Endothelial cell of umbilical vein (primary cell): ENCODE measurements around the gene JMJD6. TPM values are rescaled to one million over a fixed set of nuclear protein-coding genes. Genes with fewer than 3 reads are reported as not detected.

Experiments
- BruUV-seq: library from RNA; stranded (reverse); fragments of 400-500 nt; replicated peaks from 2 replicates; lab custom pipeline; 2021; lab: Mats Ljungman, UMichigan
- CTCF ChIA-PET: fragments of 300-600, 350-600 bp; sonication (Branson Sonifier 250); formaldehyde crosslinking; loops from one replicate; lab custom pipeline; 2021; ENCODE audit warnings: antibody characterized with exemption, inconsistent platforms; lab: Charles Lee
- POLR2A ChIA-PET: fragments of 300-600, 350-600 bp; sonication (Branson Sonifier 250); formaldehyde crosslinking; loops from one replicate; lab custom pipeline; 2021; ENCODE audit warnings: antibody characterized with exemption, inconsistent platforms; lab: Charles Lee
- DNase-seq: peaks from one replicate; pipeline ENCODE4 v3.0.0-alpha.2; 2011; ENCODE audit warnings: low read depth, low spot score
- FAIRE-seq: peaks from 2 replicates; lab custom pipeline; 2011; peaks lifted over from hg19 to GRCh38; lab: Jason Lieb, UNC
- H2AFZ ChIP-seq: 2 replicates; pipeline ENCODE4 v1.6.0; 2012; ENCODE audit warnings: low read depth, low read length, control low read depth, inconsistent platforms
- H3K27ac ChIP-seq: 2 replicates; pipeline ENCODE4 v1.5.1; 2011; ENCODE audit warnings: low read depth, mild to moderate bottlenecking, control low read depth, low read length, moderate library complexity; ENCODE audit not compliant: insufficient read depth
- H3K27me3 ChIP-seq, 2 experiments: 2 replicates each; pipeline versions ENCODE4 v1.6.0 to v1.6.1; 2011; ENCODE audit warnings: low read length in 2 of 2, mixed read lengths in 1 of 2; ENCODE audit not compliant: control insufficient read depth in 2 of 2, insufficient read depth in 2 of 2
- H3K36me3 ChIP-seq, 2 experiments: 2 replicates in 1 of 2; 3 replicates in 1 of 2; pipeline ENCODE4 v1.5.1; 2011; ENCODE audit warnings: low read length in 2 of 2, mild to moderate bottlenecking in 1 of 2, moderate library complexity in 1 of 2; ENCODE audit not compliant: control insufficient read depth in 2 of 2, insufficient read depth in 2 of 2; ENCODE audit errors: extremely low read depth in 1 of 2
- H3K4me1 ChIP-seq: 3 replicates; pipeline ENCODE4 v1.5.1; 2011; ENCODE audit warnings: mild to moderate bottlenecking, low read length; ENCODE audit not compliant: control insufficient read depth, insufficient read depth; ENCODE audit errors: extremely low read depth
- H3K4me2 ChIP-seq: 2 replicates; pipeline ENCODE4 v1.6.1; 2011; ENCODE audit warnings: low read length, control low read depth, mixed read lengths; ENCODE audit not compliant: insufficient read depth
- H3K4me3 ChIP-seq, 3 experiments: fragments of 200-600 bp in 1 of 3; sonication (generic), shearing (Covaris generic) in 1 of 3; replicated peaks in 1 of 3; 2 replicates each; pipeline ENCODE4 v1.5.1; 2011 to 2016; ENCODE audit warnings: control low read depth in 3 of 3, low read length in 3 of 3, mild to moderate bottlenecking in 2 of 3, inconsistent platforms in 1 of 3, low read depth in 1 of 3, moderate library complexity in 1 of 3; ENCODE audit not compliant: insufficient read depth in 1 of 3
- H3K79me2 ChIP-seq: 2 replicates; pipeline ENCODE4 v1.6.0; 2012; ENCODE audit warnings: low read length, inconsistent platforms; ENCODE audit not compliant: control insufficient read depth, insufficient read depth
- H3K9ac ChIP-seq: replicated peaks from 2 replicates; pipeline ENCODE3; 2011; ENCODE audit warnings: low read length, control low read depth; ENCODE audit not compliant: insufficient read depth; ENCODE audit errors: extremely low read depth
- H3K9me1 ChIP-seq: replicated peaks from 3 replicates; pipeline ENCODE4 v1.6.0; 2011; ENCODE audit warnings: mild to moderate bottlenecking, low read length; ENCODE audit not compliant: control insufficient read depth, insufficient read depth; ENCODE audit errors: extremely low read depth
- H3K9me3 ChIP-seq: replicated peaks from 2 replicates; pipeline ENCODE4 v1.5.1; 2012; ENCODE audit warnings: low read length, inconsistent platforms; ENCODE audit not compliant: control insufficient read depth, insufficient read depth
- H4K20me1 ChIP-seq: replicated peaks from 2 replicates; pipeline ENCODE3; 2011; ENCODE audit warnings: mild to moderate bottlenecking, low read length; ENCODE audit not compliant: control insufficient read depth, insufficient read depth; ENCODE audit errors: extremely low read depth
- CTCF ChIP-seq, 2 donors: IDR thresholded peaks; 1 replicate in 1 of 2; 2 replicates in 1 of 2; pipeline ENCODE4 v1.5.1; 2011; ENCODE audit warnings: low read length in 2 of 2, mild to moderate bottlenecking in 2 of 2, moderate library complexity in 2 of 2, control low read depth in 1 of 2, inconsistent platforms in 1 of 2, low read depth in 1 of 2; ENCODE audit not compliant: insufficient read depth in 1 of 2; ENCODE audit errors: extremely low read depth in 1 of 2
- EZH2 ChIP-seq: IDR thresholded peaks from 2 replicates; pipeline ENCODE4 v1.6.1; 2012; ENCODE audit warnings: borderline replicate concordance, low read depth, mild to moderate bottlenecking, moderate library complexity, low read length, inconsistent platforms; ENCODE audit not compliant: severe bottlenecking
- FOS ChIP-seq: IDR thresholded peaks from 2 replicates; pipeline ENCODE4 v1.6.1; 2011; ENCODE audit warnings: mild to moderate bottlenecking, low read length, moderate library complexity, borderline replicate concordance; ENCODE audit not compliant: insufficient read depth
- GATA2 ChIP-seq: IDR thresholded peaks from 2 replicates; pipeline ENCODE4 v1.7.0; 2011; ENCODE audit warnings: low read depth, mild to moderate bottlenecking, moderate library complexity, mixed read lengths, low read length; ENCODE audit not compliant: insufficient read length, insufficient read depth
- JUN ChIP-seq: IDR thresholded peaks from 2 replicates; pipeline ENCODE4 v1.6.1; 2011; ENCODE audit warnings: borderline replicate concordance, low read depth; ENCODE audit not compliant: insufficient read length, insufficient read depth
- MYC ChIP-seq: IDR thresholded peaks from one replicate; pipeline ENCODE4 v1.6.1; 2011; ENCODE audit warnings: mild to moderate bottlenecking, low read depth, low read length
- POLR2A ChIP-seq: IDR thresholded peaks from 2 replicates; pipeline ENCODE4 v1.6.1; 2012; ENCODE audit warnings: low read depth, mild to moderate bottlenecking, control low read depth, low read length
- POLR2AphosphoS5 ChIP-seq: IDR thresholded peaks from 2 replicates; pipeline ENCODE4 v1.6.1; 2012; ENCODE audit warnings: low read depth, mild to moderate bottlenecking, control low read depth, low read length, moderate library complexity; ENCODE audit not compliant: insufficient read depth
- dilution Hi-C: fragments of 300-500 bp; cut with MboI; formaldehyde crosslinking; loops from one replicate; pipeline ENCODE4 v1.15.0; 2019; ENCODE audit warnings: low sequenced_read_pairs; ENCODE audit not compliant: extremely low pct_ligation_motif_present
- intact Hi-C: fragments of 100-400 bp; cut with micrococcal nuclease; formaldehyde crosslinking; loops from one replicate; pipeline ENCODE4 v1.10.0; 2022
- polyA plus RNA-seq, 4 experiments: library from polyadenylated mRNA; depleted of rRNA in 3 of 4; stranded (reverse) in 3 of 4; unstranded in 1 of 4; fragments of >200 nt; gene quantifications; 2 replicates each; pipeline versions ENCODE4 v1.2.1 to v1.2.3, GENCODE V29; 2011 to 2012; ENCODE audit warnings: missing spikeins in 1 of 4
- total RNA-seq: library from RNA; stranded (reverse); gene quantifications from 2 replicates; pipeline ENCODE4 v1.2.3, GENCODE V29; 2021
- TF ChIP-seq, protein P1 (sequence below): IDR thresholded peaks from 2 replicates; pipeline ENCODE4 v1.6.1; 2011; ENCODE audit not compliant: insufficient read depth, insufficient read length

The JMJD6 gene
- total and polyA plus RNA-seq, 2 donors (not counting 3 experiments of a cell fraction or from before 2014, with no cell fraction given), result 19.8 to 36.6 TPM

- TF ChIP-seq, protein P1, sequence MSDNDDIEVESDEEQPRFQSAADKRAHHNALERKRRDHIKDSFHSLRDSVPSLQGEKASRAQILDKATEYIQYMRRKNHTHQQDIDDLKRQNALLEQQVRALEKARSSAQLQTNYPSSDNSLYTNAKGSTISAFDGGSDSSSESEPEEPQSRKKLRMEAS, result no peak
- TF ChIP-seq FOS (no peak), EZH2 (no peak), GATA2 (no peak), MYC (no peak), JUN (no peak), CTCF (IDR thresholded peaks at IDR 0.05; ENCODE audit: extremely low read depth in 1 of 2, insufficient read depth in 1 of 2, low read depth in 1 of 2, low read length in 2 of 2) (no peak), POLR2AphosphoS5 (no peak), POLR2A (no peak)
Measured at GRCh38 chr17:76738468-76738850, 12.1 kb upstream of the JMJD6 start.

More at GRCh38 chr17:76738468-76738850, 12.1 kb upstream of the JMJD6 start:
- peak overlapping the region; percentile 68 to 96 (median 82) for H3K4me3 ChIP-seq
- FAIRE-seq (no peak), DNase-seq (peak; percentile 53)
- peak overlapping the region; percentile 92 for H3K27ac ChIP-seq
- POLR2A ChIA-PET, result interaction anchor here (1.2 to 2.7 kb wide), 3 partner anchors 10 to 34 kb away, joined by 5 to 21 read pairs (median 6); no protein-coding TSS in a partner anchor
- H3K79me2 ChIP-seq, result peaks cover 49% of the 10 kb centered on the region
- CTCF ChIA-PET, result interaction anchor here (1.4 to 3.8 kb wide), 6 partner anchors 12 to 318 kb away, joined by 3 to 22 read pairs (median 8); partner anchors contain the start of genes JMJD6 and METTL23
- peaks cover 3% of the 10 kb centered on the region for H4K20me1 ChIP-seq
- peak overlapping the region; percentile 87 for H3K9ac ChIP-seq
- no peaks in the 10 kb centered on the region for H3K27me3 ChIP-seq
- H3K9me3 ChIP-seq, result no peaks in the 10 kb centered on the region
- intact Hi-C loops, result loop anchor here (2.0 to 5.0 kb wide), 3 partner anchors 34 to 319 kb away; no protein-coding TSS in a partner anchor
- H3K36me3 ChIP-seq, result peaks cover 5 to 19% of the 10 kb centered on the region in 2 experiments
- H3K4me1 ChIP-seq, result peaks cover 31% of the 10 kb centered on the region
- H2AFZ ChIP-seq, result peak overlapping the region; percentile 87
- peak overlapping the region; percentile 96 for H3K4me2 ChIP-seq
- dilution Hi-C loops, result no loop called here
- BruUV-seq, result no TSS peak
- no peaks in the 10 kb centered on the region for H3K9me1 ChIP-seq
